Stimulated activated memory B cell treated with anti-CD40 and anti-IgM and Interleukin-4, amounts not matched to agents 10 μg/mL and 1 μg/mL and 100 μg/mL, for 72 hours (primary cell): ENCODE data around the gene ZNF687.
A peak's percentile ranks its signal among the peaks of the same experiment; 100 is the strongest.

Experiments used
- ATAC-seq: fragments of 150-1000 bp; cut with Tn5 transposase; 2 replicates; pipeline ENCODE4 v1.10.0; 2021
- H3K27ac Mint-ChIP-seq: one replicate; pipeline ENCODE4 v1.8.0; 2022; ENCODE audit warnings: mild to moderate bottlenecking, mixed read lengths
- H3K27me3 Mint-ChIP-seq: one replicate; pipeline ENCODE4 v1.8.0; 2022; ENCODE audit warnings: mixed read lengths
- H3K36me3 Mint-ChIP-seq: one replicate; pipeline ENCODE4 v1.8.0; 2022; ENCODE audit warnings: mixed read lengths
- H3K4me1 Mint-ChIP-seq: one replicate; pipeline ENCODE4 v1.8.0; 2022; ENCODE audit warnings: mixed read lengths
- H3K4me3 Mint-ChIP-seq: one replicate; pipeline ENCODE4 v1.8.0; 2022; ENCODE audit warnings: mild to moderate bottlenecking, moderate library complexity, mixed read lengths
- H3K9me3 Mint-ChIP-seq: one replicate; pipeline ENCODE4 v1.8.0; 2022; ENCODE audit warnings: mixed read lengths

Gene ZNF687, protein sequence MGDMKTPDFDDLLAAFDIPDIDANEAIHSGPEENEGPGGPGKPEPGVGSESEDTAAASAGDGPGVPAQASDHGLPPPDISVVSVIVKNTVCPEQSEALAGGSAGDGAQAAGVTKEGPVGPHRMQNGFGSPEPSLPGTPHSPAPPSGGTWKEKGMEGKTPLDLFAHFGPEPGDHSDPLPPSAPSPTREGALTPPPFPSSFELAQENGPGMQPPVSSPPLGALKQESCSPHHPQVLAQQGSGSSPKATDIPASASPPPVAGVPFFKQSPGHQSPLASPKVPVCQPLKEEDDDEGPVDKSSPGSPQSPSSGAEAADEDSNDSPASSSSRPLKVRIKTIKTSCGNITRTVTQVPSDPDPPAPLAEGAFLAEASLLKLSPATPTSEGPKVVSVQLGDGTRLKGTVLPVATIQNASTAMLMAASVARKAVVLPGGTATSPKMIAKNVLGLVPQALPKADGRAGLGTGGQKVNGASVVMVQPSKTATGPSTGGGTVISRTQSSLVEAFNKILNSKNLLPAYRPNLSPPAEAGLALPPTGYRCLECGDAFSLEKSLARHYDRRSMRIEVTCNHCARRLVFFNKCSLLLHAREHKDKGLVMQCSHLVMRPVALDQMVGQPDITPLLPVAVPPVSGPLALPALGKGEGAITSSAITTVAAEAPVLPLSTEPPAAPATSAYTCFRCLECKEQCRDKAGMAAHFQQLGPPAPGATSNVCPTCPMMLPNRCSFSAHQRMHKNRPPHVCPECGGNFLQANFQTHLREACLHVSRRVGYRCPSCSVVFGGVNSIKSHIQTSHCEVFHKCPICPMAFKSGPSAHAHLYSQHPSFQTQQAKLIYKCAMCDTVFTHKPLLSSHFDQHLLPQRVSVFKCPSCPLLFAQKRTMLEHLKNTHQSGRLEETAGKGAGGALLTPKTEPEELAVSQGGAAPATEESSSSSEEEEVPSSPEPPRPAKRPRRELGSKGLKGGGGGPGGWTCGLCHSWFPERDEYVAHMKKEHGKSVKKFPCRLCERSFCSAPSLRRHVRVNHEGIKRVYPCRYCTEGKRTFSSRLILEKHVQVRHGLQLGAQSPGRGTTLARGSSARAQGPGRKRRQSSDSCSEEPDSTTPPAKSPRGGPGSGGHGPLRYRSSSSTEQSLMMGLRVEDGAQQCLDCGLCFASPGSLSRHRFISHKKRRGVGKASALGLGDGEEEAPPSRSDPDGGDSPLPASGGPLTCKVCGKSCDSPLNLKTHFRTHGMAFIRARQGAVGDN

GRCh38 chr1:151281969-151282882 is at the start of gene ZNF687:
Gene ZNF687, plus strand, starts transcription at chr1:151282299. Its CDS starts 3,993 bp downstream, at chr1:151286292.
- Mint-ChIP-seq H3K4me3 (peak within 1 kb of the TSS; percentile 99), H3K9me3 (no peaks in the 10 kb centered on the region), H3K4me1 (peaks cover 47% of the 10 kb centered on the region), H3K27me3 (no peaks in the 10 kb centered on the region), H3K27ac (peak within 1 kb of the TSS; percentile 98), H3K36me3 (peaks cover 15% of the 10 kb centered on the region)
- ATAC-seq = peak; percentile 95

GRCh38 chr1:151235235-151235634 is 46.9 kb upstream of the ZNF687 start:
- Mint-ChIP-seq H3K27me3 (no peaks in the 10 kb centered on the region), H3K4me3 (no peak overlapping the region), H3K27ac (peak overlapping the region; percentile 11), H3K4me1 (peaks cover 14% of the 10 kb centered on the region), H3K9me3 (no peaks in the 10 kb centered on the region), H3K36me3 (peaks cover 73% of the 10 kb centered on the region)
- ATAC-seq = no peak

GRCh38 chr1:151237678-151238466 is 44.2 kb upstream of the ZNF687 start:
- H3K4me3 Mint-ChIP-seq = peak overlapping the region; percentile 42
- ATAC-seq = peak; percentile 83
- no peaks in the 10 kb centered on the region for H3K9me3 Mint-ChIP-seq
- H3K36me3 Mint-ChIP-seq = peaks cover 75% of the 10 kb centered on the region
- peaks cover 14% of the 10 kb centered on the region for H3K4me1 Mint-ChIP-seq
- H3K27ac Mint-ChIP-seq = peak overlapping the region; percentile 77
- H3K27me3 Mint-ChIP-seq = no peaks in the 10 kb centered on the region

- no peaks in the 10 kb centered on the region for H3K27me3 Mint-ChIP-seq
- no peak overlapping the region for H3K4me3 Mint-ChIP-seq
- H3K4me1 Mint-ChIP-seq = peaks cover 14% of the 10 kb centered on the region
- ATAC-seq = no peak
- no peaks in the 10 kb centered on the region for H3K9me3 Mint-ChIP-seq
- peak overlapping the region; percentile 77 for H3K27ac Mint-ChIP-seq
- peaks cover 80% of the 10 kb centered on the region for H3K36me3 Mint-ChIP-seq
Measured at GRCh38 chr1:151238467-151238739, 43.7 kb upstream of the ZNF687 start.

DNA sequence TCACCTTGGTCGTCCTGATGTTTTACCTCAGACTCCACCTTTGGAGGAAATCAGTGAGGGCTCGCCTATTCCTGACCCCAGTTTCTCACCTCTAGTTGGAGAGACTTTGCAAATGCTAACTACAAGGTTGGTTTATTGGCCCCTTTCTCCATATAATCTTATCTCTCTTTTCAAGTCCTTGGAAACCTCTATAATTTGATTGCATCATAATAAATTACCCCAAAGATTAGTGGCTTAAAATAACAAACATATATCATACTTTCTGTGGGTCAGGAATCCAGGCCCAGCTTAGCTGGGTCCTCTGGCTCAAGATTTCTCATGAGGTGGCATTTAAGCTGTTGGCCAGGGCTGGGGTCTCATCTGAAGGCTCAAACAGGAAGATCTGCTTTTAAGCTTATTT is 39.7 kb upstream of the ZNF687 start:
- peaks cover 74% of the 10 kb centered on the region for H3K36me3 Mint-ChIP-seq
- H3K4me3 Mint-ChIP-seq = no peak overlapping the region
- ATAC-seq = no peak
- H3K27ac Mint-ChIP-seq = peak overlapping the region; percentile 14
- no peaks in the 10 kb centered on the region for H3K27me3 Mint-ChIP-seq
- no peaks in the 10 kb centered on the region for H3K9me3 Mint-ChIP-seq
- H3K4me1 Mint-ChIP-seq = peaks cover 11% of the 10 kb centered on the region

GRCh38 chr1:151243683-151244216 is 38.3 kb upstream of the ZNF687 start:
- Mint-ChIP-seq H3K9me3 (no peaks in the 10 kb centered on the region), H3K27me3 (no peaks in the 10 kb centered on the region), H3K36me3 (peaks cover 77% of the 10 kb centered on the region), H3K4me3 (no peak overlapping the region), H3K27ac (peak overlapping the region; percentile 14), H3K4me1 (no peaks in the 10 kb centered on the region)
- no peak for ATAC-seq

GRCh38 chr1:151246786-151247185 is 35.3 kb upstream of the ZNF687 start:
- no peak overlapping the region for H3K4me3 Mint-ChIP-seq
- no peak overlapping the region for H3K27ac Mint-ChIP-seq
- H3K9me3 Mint-ChIP-seq = no peaks in the 10 kb centered on the region
- H3K36me3 Mint-ChIP-seq = peaks cover 64% of the 10 kb centered on the region
- H3K4me1 Mint-ChIP-seq = no peaks in the 10 kb centered on the region
- H3K27me3 Mint-ChIP-seq = no peaks in the 10 kb centered on the region
- ATAC-seq = no peak

DNA sequence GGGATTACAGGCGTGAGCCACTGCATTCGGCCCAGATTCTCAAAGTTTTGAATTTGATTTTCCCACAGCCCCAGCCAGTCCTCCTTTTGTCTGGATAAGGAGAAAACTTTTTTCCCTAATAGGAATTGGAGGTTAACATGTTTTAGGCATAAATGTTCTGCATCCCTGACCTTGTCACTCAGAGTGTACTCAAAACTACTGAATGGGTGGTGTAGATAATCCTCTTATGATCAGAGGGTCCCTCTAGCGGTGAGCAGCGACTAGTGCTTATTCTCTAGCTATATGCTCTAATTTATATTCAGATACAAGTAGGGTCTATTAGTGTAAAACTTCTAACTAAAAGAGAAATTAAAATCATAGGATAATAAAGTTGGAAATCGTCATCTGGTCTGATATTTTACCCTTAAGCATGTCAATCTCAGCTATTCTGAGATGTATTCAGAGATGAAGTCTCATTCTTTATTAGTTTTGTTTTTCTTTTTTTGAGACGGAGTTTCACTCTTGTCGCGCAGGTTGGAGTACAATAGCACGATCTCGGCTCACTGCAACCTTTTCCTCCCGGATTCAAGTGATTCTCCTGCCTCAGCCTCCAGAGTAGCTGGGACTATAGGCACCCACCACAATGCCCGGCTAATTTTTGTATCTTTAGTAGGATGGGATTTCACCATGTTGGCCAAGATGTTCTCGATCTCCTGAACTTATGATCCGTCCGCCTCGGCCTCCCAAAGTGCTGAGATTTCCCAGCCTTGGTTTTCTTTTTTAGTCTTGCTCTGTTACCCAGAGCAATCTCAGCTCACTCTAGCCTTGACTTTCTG is 30.2 kb upstream of the ZNF687 start:
- Mint-ChIP-seq H3K27me3 (no peaks in the 10 kb centered on the region), H3K36me3 (peaks cover 26% of the 10 kb centered on the region), H3K9me3 (no peaks in the 10 kb centered on the region), H3K4me3 (no peak overlapping the region), H3K27ac (no peak overlapping the region), H3K4me1 (peaks cover 16% of the 10 kb centered on the region)
- ATAC-seq = peak; percentile 72

DNA sequence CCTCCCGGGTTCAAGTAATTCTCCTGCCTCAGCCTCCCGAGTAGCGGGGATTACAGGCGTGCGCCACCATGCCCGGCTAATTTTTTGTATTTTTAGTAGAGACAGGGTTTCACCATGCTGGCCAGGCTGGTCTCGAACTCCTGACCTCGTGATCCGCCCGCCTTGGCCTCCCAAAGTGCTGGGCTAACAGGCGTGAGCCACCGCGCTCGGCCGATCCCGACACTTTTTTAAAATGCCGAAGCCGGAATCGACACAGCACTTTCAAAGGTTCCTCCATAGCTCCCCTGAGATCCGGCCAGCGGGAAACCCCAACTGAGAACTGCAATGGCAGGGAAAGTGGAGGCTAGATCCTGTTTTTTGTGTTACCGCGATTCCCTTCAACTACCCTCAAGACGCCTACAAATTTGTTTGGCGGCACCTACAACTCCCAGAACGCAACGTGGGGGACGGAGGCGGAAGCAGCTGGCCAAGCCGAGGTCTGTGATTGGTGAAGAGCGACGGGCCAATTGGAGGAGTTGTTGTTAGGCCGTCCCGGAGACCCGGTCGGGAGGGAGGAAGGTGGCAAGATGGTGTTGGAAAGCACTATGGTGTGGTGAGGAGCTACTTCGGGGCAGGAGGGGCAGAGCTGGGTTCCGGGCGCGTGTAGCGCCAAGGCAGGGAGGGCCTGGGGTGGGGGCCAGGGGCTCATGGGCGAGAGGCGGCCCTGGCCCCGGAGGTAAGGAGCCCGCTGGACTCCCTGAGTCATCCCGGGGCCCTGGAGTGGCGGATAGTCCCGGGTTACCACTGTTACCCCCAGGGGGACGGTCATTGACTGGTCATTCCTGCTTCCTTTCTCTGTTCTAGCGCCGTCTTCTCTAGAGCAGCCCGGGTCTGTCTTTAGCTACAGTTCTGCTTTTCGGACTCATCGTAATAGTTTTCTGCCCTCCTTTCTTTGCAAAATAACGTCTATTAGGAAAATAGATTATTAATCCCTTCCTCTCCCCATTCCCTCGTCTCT is 27.6 kb upstream of the ZNF687 start, which contains the start of gene PSMD4:
TSS of gene PSMD4 (plus strand) at position 518 of the 997 bp plus-strand sequence. CDS start at position 567, 49 bp downstream.
- no peaks in the 10 kb centered on the region for H3K27me3 Mint-ChIP-seq
- peak within 1 kb of the TSS; percentile 83 for H3K27ac Mint-ChIP-seq
- no peaks in the 10 kb centered on the region for H3K9me3 Mint-ChIP-seq
- peaks cover 35% of the 10 kb centered on the region for H3K4me1 Mint-ChIP-seq
- ATAC-seq = peak; percentile 99
- H3K4me3 Mint-ChIP-seq = peak within 1 kb of the TSS; percentile 87
- peaks cover 13% of the 10 kb centered on the region for H3K36me3 Mint-ChIP-seq

- no peaks in the 10 kb centered on the region for H3K27me3 Mint-ChIP-seq
- H3K4me1 Mint-ChIP-seq = peaks cover 35% of the 10 kb centered on the region
- peak overlapping the region; percentile 87 for H3K4me3 Mint-ChIP-seq
- no peaks in the 10 kb centered on the region for H3K9me3 Mint-ChIP-seq
- H3K27ac Mint-ChIP-seq = peak overlapping the region; percentile 83
- H3K36me3 Mint-ChIP-seq = peaks cover 13% of the 10 kb centered on the region
- ATAC-seq = no peak
Measured at GRCh38 chr1:151255381-151255780, 26.7 kb upstream of the ZNF687 start.

GRCh38 chr1:151259351-151259750 is 22.7 kb upstream of the ZNF687 start:
- Mint-ChIP-seq H3K4me1 (peaks cover 40% of the 10 kb centered on the region), H3K27me3 (no peaks in the 10 kb centered on the region), H3K4me3 (no peak overlapping the region), H3K27ac (no peak overlapping the region), H3K36me3 (peaks cover 33% of the 10 kb centered on the region), H3K9me3 (no peaks in the 10 kb centered on the region)
- no peak for ATAC-seq
